GM12892 (cell line): ENCODE data around the gene IL17RC.
A peak's percentile ranks its signal among the peaks of the same experiment; 100 is the strongest.

ENCODE experiments used
- DNase-seq: peaks from one replicate; pipeline ENCODE4 v3.0.0; 2011; ENCODE audit not compliant: insufficient read length
- FAIRE-seq: peaks from 2 replicates; lab custom pipeline; 2011; peaks lifted over from hg19 to GRCh38; lab: Jason Lieb, UNC
- POLR2A ChIP-seq: IDR thresholded peaks from 2 replicates; pipeline ENCODE4 v1.6.1; 2011; ENCODE audit warnings: low read depth, low read length, control low read depth
- POLR2AphosphoS5 ChIP-seq: IDR thresholded peaks from 2 replicates; pipeline ENCODE4 v1.6.1; 2011; ENCODE audit warnings: low read depth, low read length, control low read depth
- TAF1 ChIP-seq: IDR thresholded peaks from 2 replicates; pipeline ENCODE4 v1.6.1; 2011; ENCODE audit warnings: low read depth, mild to moderate bottlenecking, control low read depth, low read length, borderline replicate concordance

The IL17RC gene

DNA sequence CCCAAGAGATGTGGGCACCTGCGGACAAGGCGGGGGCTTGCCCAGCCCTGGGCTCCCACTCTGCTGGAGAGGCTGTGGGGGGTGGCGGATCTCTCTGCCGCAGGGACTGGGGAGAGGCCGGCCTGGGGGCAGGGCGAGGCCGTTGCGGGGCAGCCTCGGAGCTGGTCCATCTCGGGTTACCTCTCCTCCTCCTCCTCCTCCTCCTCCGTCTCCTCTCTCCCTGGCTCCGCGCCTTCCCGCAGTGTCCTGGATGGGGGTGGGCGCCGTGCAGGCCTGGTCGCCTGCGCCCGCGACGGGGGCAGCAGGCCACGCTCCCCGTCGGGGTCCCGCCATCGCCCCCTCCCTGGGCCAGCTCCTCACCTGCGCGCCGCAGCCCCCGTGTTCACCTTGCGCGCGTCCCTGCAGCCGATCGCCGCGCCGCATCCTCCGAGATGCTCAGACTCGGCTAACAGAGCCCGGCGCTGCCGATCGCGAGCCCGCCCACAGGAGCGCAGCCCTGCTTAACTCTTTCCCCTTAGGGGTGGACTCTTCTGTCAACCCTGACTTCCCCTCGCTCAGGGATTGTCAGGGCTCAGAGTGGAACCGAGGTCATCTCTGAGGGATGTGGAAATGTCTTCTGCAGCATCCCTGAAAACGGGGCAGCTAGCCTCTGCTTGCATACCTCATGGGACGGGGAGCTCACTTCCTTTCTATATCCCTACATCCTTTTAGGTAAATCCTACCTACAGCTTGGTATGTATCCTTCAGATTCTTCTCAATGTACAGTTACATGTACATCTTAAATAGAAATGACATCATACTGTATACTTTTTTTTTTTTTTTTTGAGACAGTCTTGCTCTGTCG, 35.3 kb downstream of the IL17RC start, which contains the start of gene PRRT3:
Gene PRRT3, minus strand, starts transcription at position 447 of the 844 bp plus-strand sequence. CDS start 2,293 bp downstream, outside the sequence.
- FAIRE-seq = peak; percentile 69
- peak; percentile 71 for DNase-seq
- peak; percentile 32; the same call in 1 of the 2 replicates for TF ChIP-seq POLR2A
- TF ChIP-seq POLR2AphosphoS5 = no peak
- no peak for TF ChIP-seq TAF1

DNA sequence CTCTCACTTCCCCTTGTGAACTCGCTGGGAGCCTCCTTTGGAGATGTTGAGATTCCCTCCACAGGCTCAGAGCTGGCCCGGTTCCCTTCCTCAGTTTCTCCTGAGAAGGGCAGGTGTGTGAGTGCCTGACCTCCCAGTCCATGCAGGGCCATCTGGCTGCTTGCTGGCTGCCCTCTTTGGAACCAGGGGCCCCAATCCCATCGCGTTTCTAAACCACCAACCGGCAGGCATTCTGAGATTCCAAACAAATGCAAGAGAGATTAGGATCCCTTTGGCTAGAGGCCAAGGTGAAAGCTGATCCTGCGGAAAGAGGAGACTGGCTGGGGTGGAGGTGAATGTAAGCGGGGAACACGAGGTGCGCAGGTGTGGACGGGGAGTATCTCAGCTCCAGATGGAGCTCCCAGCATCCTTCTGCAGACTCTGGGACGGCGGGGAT, 38.2 kb downstream of the IL17RC start:
- DNase-seq (no peak), FAIRE-seq (no peak)
- no peak for TF ChIP-seq POLR2AphosphoS5

GRCh38 chr3:9955611-9956352, 38.9 kb downstream of the IL17RC start:
- DNase-seq = no peak
- FAIRE-seq = no peak
- no peak for TF ChIP-seq TAF1
- no peak for TF ChIP-seq POLR2AphosphoS5
- no peak for TF ChIP-seq POLR2A

DNA sequence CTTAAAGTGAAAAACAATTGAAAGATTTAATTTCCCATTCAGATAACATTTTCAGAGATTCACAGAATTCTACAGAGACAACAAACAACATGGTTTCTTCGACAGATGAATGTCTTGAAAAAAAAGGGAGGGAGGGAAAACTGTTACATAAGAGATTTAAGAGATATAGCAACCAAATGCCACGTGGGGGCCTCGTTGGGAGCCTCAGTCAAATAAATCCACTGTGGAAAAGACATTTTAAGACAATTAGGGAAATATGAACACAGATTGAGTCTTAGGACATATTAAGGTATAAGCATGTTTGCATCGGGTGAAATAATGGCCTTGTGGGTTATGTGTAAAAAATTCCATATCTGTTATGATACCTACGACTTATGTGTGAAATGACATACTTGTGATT, 40.3 kb downstream of the IL17RC start:
- FAIRE-seq (no peak), DNase-seq (no peak)
- TF ChIP-seq POLR2A (no peak), TAF1 (no peak), POLR2AphosphoS5 (no peak)

DNA sequence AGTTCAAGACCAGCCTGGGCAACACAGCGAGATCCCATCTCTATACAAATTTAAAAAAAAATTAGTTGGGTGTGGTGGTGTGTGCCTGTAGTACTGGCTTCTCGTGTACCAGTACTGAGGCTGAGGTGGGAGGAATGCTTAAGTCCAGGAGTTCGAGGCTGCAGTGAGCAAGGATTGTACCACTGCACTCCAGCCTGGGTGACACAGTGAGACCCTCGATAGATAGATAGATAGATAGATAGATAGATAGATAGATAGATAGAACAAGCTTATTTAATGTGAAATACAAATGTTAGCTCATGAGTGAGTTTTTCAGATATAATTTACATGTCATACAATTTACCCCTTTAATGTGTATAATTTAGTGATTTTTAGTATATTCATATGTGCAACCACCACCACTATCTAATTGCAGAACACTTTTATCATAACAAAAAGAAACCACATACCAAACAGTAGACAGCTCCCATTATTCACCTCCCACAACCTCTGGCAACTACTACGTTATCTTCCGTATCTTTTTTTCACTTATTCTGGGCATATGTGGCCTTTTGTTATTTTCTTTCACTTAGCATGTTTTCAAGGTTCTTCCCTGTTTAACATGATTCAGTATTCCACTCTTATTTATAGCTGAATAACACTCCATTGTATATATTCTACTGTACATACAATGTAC, 48.4 kb downstream of the IL17RC start:
- no peak for TF ChIP-seq TAF1
- DNase-seq = no peak
- no peak for FAIRE-seq

DNA sequence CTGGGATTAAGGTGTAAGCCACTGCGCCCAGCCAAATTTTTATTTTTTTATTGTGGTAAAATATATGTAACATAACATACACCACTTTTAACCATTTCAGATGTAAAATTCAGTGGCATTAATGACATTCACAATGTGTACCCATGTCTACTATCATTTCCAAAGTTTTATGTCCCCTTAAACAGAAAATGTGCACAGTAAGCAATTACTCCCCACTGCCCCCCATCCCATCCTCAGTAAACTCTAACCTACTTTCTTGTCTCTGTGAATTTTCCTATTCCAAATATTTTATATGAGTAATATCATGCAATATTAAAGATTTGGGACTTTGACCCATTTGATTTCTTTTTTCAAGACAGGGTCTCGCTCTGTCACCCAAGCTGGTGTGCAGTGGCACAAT, 49.9 kb downstream of the IL17RC start:
- no peak for TF ChIP-seq TAF1
- TF ChIP-seq POLR2A = no peak
- no peak for TF ChIP-seq POLR2AphosphoS5
- FAIRE-seq = no peak

GRCh38 chr3:9969632-9970019, 52.7 kb downstream of the IL17RC start:
- no peak for DNase-seq
- TF ChIP-seq TAF1 = no peak
- TF ChIP-seq POLR2A = no peak
- TF ChIP-seq POLR2AphosphoS5 = no peak
- FAIRE-seq = no peak

More for the DNA sequence above, 49.9 kb downstream of the IL17RC start:
- no peak for DNase-seq

- no peak for TF ChIP-seq TAF1
- no peak for TF ChIP-seq POLR2A
- no peak for TF ChIP-seq POLR2AphosphoS5
- FAIRE-seq = no peak
- no peak for DNase-seq
Measured at GRCh38 chr3:9970020-9970652, 53.2 kb downstream of the IL17RC start.

DNA sequence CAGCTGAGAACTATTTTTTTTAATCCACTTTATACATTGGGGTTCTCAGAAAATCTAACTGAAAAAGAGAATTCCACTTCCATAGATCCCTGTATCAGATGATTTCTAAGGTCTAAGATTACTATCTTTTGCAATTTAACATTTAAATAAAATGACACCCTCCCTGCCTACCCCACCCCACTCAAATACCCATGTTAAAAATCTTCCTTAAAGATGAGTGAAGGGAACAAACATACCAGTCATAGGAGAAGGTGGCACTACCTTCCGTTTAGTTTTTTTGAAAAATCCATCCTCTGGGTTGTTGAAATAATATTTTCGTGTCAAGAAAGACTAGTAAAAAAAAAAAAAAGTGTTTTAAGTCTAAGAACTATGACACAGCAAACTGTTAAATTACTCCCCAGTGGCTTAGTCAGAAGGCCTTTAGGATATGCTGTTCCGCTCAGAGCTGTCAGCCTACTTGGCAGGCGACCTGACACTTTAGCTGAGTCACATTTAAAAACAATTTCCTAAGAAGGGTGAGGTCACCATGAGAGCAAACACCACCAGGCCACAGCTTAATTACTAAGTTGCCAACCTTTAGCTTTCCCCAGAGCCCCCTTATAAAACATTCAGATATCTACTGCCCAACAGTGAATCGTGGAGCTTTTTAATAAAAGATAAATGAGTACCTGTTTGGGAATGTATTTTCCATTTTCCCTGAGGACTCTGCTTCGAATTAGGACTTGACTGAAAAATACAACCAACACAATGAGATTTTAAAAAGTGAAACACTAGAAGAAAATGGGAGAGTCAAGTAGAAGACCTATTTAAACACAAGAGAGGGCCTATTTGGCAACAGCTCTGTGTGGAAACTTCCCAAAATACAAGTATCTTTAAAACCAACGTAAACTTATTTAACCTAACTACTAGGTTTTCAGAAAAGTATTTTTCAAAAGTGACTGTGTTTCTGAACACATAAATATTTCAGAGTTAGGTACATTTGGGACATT, 60.1 kb downstream of the IL17RC start:
- DNase-seq (no peak), FAIRE-seq (no peak)
- TF ChIP-seq POLR2AphosphoS5 (no peak), POLR2A (no peak), TAF1 (no peak)

DNA sequence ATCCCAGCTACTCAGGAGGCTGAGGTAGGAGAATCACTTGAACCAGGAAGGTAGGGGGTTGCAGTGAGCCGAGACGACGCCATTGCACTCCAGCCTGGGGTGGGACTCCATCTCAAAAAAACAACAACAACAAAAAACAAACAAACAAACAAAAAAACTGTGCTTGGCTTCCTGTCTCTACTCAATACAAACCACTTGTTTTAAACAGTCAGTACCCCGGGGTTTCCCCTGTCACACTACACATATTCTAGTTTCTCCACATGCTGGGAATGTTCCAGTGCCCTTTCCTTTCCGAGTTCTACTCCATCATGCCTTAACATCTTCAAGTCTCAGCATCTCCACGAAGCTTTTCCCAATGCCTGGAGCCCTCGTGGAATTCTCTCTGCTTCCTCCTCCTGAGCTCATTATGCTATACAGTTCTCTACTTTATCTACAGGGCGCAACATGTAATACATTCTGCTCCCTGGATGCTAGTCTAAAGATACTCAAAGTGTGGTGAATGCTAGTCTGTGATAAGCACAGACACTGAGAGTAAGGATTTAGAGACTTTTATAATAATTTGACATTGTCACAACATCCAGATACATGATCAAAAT, 61.9 kb downstream of the IL17RC start:
- no peak for TF ChIP-seq TAF1
- no peak for TF ChIP-seq POLR2AphosphoS5
- TF ChIP-seq POLR2A = no peak
- DNase-seq (no peak), FAIRE-seq (no peak)
